RCC 7860 (cell line): ENCODE measurements around the gene RDM1.
"Not testable (repeated sequence)": the region's sequence is repeated elsewhere in the genome, so short reads cannot be mapped to it uniquely, and the experiment has no call there.

Experiments
- DNase-seq: peaks from one replicate; pipeline ENCODE4 v3.0.0-alpha.2; 2015; ENCODE audit warnings: low spot score
- FAIRE-seq: peaks from 2 replicates; lab custom pipeline; 2012; peaks lifted over from hg19 to GRCh38; lab: Jason Lieb, UNC

RDM1 gene

GRCh38 chr17:35930211-35931065 is at the start of gene RDM1:
TSS of gene RDM1 (minus strand) at chr17:35930773. CDS start at chr17:35930727, 46 bp downstream.
- FAIRE-seq = no peak

GRCh38 chr17:35978346-35978745 is 47.8 kb upstream of the RDM1 start:
- DNase-seq (no peak), FAIRE-seq (no peak)

More at GRCh38 chr17:35930211-35931065, at the start of gene RDM1:
- peak; percentile 55 for DNase-seq

GRCh38 chr17:35977509-35977908 is 46.9 kb upstream of the RDM1 start:
- FAIRE-seq (no peak), DNase-seq (no peak)

GRCh38 chr17:35973333-35974260 is 43.0 kb upstream of the RDM1 start:
- FAIRE-seq (no peak), DNase-seq (no peak)

- DNase-seq = no peak
- no peak for FAIRE-seq
Observed at GRCh38 chr17:35972945-35973332, 42.4 kb upstream of the RDM1 start.

- no peak for FAIRE-seq
Observed at GRCh38 chr17:35972535-35972934, 42.0 kb upstream of the RDM1 start.

GRCh38 chr17:35972066-35972465 is 41.5 kb upstream of the RDM1 start:
- FAIRE-seq = no peak
- no peak for DNase-seq

More at GRCh38 chr17:35972535-35972934, 42.0 kb upstream of the RDM1 start:
- DNase-seq = no peak

- DNase-seq (peak; percentile 31), FAIRE-seq (no peak)
Observed at GRCh38 chr17:35969558-35970380, 39.2 kb upstream of the RDM1 start.

- DNase-seq (no peak), FAIRE-seq (no peak)
Observed at GRCh38 chr17:35968520-35969054, 38.0 kb upstream of the RDM1 start.

- FAIRE-seq = no peak
- no peak for DNase-seq
Observed at GRCh38 chr17:35965272-35965671, 34.7 kb upstream of the RDM1 start.

- DNase-seq (no peak), FAIRE-seq (no peak)
Observed at GRCh38 chr17:35963663-35964062, 33.1 kb upstream of the RDM1 start.

- FAIRE-seq (no peak), DNase-seq (no peak)
Observed at GRCh38 chr17:35953720-35954119, 23.1 kb upstream of the RDM1 start.

- FAIRE-seq = no peak
- no peak for DNase-seq
Observed at GRCh38 chr17:35949401-35949800, 18.8 kb upstream of the RDM1 start.

GRCh38 chr17:35948092-35948491 is 17.5 kb upstream of the RDM1 start:
- DNase-seq (no peak), FAIRE-seq (no peak)

GRCh38 chr17:35947156-35947585 is 16.6 kb upstream of the RDM1 start:
- no peak for FAIRE-seq
- peak; percentile 25 for DNase-seq

- peak; percentile 21 for DNase-seq
- no peak for FAIRE-seq
Observed at GRCh38 chr17:35944151-35944550, 13.6 kb upstream of the RDM1 start.

GRCh38 chr17:35943537-35943936 is 13.0 kb upstream of the RDM1 start, which contains the start of gene LYZL6:
TSS of gene LYZL6 (minus strand) at chr17:35943713. CDS start at chr17:35939356, 4,357 bp downstream.
- DNase-seq (no peak), FAIRE-seq (no peak)

GRCh38 chr17:35942588-35943186 is 12.1 kb upstream of the RDM1 start:
- no peak for FAIRE-seq
- no peak for DNase-seq

- FAIRE-seq, DNase-seq: not testable (repeated sequence)
Observed at GRCh38 chr17:35938492-35938891, 7.9 kb upstream of the RDM1 start.

GRCh38 chr17:35936063-35936462 is 5.5 kb upstream of the RDM1 start:
- FAIRE-seq = no peak

More at GRCh38 chr17:35936063-35936462, 5.5 kb upstream of the RDM1 start:
- no peak for DNase-seq
